A673 (cell line): ENCODE results near the gene VPS29.

Experiments used
- CTCF ChIP-seq: fragments of 300-800, 200-600 bp; sonication (generic); conservative IDR thresholded peaks from 2 replicates; pipeline ENCODE4 v1.5.1; 2017; ENCODE audit warnings: low read depth, mild to moderate bottlenecking, antibody characterized with exemption, low read length, moderate library complexity, mixed read lengths
- EZH2 ChIP-seq: fragments of 200-600 bp; sonication (generic); IDR thresholded peaks from 2 replicates; pipeline ENCODE4 v1.6.1; 2017; ENCODE audit warnings: borderline replicate concordance, low read depth, mild to moderate bottlenecking, mixed read lengths, antibody characterized with exemption, low read length; ENCODE audit not compliant: poor library complexity, severe bottlenecking

GRCh38 chr12:110547090-110547489 is 45.2 kb upstream of the VPS29 start:
- no peak for TF ChIP-seq CTCF
- no peak for TF ChIP-seq EZH2
